GM19328 (cell line): Measurements from ENCODE around the gene LSM2.
A peak's percentile ranks its signal among the peaks of the same experiment; 100 is the strongest.
"Not testable (repeated sequence)": the region's sequence is repeated elsewhere in the genome, so short reads cannot be mapped to it uniquely, and the experiment has no call there.

Source experiments
- ATAC-seq: cut with Tn5 transposase; IDR thresholded peaks from one replicate; pipeline ENCODE4 v1.9.1; 2021; ENCODE audit warnings: mild to moderate bottlenecking, moderate library complexity; ENCODE audit not compliant: unreplicated experiment

LSM2 gene

DNA sequence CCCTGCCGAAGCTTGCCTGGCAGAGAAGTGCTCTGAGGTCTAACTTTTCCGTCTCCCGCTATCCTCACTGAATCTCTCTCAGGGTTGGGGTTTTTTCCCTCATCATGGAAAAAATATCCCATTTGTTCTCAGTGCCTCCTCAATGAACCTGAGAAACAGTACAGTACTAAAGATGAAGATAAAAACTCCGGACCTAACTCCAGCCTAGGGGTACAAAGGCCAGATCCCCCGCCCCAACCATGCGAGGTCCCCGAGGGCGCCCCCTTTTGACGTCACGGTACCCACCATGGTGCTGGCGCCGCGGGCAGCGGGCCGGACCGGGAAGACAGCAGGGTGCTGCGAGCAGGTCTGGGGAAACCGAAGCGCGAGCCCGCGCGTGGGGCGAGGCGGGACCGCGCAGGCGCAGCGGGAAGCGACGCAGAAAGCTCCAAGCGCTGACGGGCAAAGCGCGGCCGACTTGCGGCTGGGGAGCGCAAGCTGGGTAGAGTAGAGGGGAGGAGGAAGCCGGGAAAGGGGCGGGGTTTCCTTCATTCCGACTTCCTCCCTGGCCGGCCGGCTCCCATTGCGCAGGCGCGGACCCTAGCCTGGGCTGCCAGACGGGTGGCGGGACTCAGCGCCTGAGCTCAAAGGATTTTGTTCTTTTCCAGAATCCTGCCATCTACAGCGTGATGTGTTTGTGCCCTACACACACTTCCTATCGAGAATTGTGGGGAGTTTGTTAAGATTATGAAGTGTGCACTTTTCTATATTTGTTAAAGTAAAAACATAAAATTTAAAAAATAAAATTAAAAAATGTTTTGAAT, at the start of gene LSM2:
LSM2 (minus strand) TSS at position 497 of the 803 bp plus-strand sequence; CDS start at position 288, 209 bp downstream.
- peak; percentile 89 for ATAC-seq

DNA sequence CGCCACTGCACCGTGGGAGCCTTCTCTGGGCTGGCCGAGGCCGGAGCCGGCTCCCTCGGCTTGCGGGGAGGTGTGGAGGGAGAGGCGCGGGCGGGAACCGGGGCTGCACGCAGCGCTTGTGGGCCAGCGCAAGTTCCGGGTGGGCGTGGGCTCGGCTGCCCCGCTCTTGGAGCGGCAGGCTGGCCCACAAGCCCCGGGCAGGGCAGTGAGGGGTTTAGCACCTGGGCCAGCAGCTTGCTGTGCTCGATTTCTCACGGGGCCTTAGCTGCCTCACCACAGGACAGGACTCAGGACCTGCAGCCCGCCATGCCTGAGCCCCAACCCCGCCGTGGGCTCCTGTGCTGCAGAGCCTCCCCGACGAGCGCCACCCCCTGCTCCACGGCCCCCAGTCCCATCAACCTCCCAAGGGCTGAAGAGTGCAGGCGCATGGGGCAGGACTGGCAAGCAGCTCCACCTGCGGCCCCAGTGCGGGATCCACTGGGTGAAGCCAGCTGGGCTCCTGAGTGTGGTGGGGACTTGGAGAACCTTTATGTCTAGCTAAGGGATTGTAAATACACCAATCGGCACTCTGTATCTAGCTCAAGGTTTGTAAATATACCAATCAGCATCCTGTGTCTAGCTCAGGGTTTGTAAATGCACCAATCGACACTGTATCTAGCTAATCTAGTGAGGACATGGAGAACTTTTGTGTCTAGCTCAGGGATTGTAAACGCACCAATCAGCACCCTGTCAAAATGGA, 45.4 kb upstream of the LSM2 start:
- not testable (repeated sequence) for ATAC-seq

DNA sequence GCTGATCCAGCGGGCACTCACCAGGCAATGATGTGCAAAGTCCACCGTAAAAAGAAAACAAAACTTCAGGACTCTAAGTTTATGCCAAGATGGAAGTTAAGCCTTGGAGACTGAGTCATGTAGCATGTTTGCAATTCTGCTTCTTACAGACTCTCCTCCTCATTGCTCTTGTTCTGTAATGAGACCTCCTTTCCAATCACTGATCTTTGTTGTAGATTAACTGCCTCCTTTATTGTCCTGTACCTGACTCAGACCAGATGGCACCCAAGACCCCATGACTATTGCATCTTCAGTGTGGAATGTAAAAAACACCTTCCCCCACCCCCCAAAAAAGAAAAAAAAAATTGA, 44.7 kb upstream of the LSM2 start:
- no peak for ATAC-seq

DNA sequence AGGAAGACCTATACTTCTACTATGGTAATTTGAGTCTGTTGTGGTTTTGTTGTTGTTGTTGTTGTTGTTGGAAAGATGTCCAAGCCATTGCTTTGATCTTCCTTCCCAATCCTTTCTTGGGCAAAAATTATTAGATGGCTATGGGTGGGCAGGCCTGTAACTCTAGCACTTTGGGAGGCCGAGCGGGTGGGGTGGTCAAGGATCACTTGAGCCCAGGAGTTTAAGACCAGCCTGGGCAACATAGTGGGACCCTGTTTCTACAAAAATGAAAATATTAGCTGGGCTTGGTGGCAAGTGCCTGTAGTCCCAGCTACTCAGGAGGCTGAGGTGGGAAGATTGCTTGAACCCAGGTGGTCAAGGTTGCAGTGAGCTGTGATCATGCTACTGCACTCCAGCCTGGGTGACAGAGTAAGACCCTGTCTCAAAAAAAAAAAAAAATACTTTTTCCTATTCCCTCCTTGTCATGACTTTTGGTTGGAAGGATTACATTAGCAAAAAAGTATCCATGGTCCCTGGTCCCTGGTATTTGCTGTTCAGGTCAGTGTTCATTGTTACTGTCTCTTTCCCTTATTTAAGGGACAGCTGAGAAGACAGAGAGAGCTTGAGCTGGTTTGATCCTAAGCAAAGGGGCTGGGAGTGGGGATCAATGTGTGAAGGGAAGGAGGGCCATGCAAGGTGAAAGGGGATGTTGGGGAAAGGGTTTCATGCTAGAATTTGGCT, 44.2 kb upstream of the LSM2 start:
- ATAC-seq = no peak

DNA sequence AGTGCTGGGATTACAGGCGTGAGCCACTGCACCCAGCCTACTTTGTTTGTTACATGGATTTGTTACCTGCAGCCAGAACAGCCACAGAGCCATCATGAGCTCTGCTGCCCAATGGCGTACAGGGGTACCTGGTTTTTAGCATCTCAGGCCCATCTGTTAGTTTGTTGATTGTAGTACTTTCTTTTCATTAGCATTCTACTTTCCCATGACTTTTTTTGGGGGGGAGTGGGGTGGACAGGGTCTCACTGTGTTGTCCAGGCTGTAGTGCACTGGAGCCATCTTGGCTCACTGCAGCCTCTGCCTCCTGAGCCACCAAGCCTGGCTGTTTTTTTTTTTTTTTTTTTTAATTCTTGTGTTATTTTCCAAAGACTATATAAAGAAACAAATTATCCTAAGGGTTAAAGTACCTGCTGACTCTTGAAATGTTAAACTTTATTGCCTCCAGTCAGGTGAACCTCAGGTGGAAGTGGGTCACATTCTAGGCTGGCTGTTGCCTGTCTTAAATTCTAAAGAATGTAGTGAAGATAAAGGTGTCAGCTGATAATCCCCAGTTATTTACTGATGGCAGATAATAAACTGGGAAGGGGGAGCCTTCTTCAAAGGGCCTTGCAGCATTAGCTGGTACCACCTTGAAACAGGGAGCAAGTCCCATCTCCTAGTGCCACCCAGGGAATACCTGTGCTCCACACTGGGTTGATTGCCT, 40.7 kb upstream of the LSM2 start:
- no peak for ATAC-seq

DNA sequence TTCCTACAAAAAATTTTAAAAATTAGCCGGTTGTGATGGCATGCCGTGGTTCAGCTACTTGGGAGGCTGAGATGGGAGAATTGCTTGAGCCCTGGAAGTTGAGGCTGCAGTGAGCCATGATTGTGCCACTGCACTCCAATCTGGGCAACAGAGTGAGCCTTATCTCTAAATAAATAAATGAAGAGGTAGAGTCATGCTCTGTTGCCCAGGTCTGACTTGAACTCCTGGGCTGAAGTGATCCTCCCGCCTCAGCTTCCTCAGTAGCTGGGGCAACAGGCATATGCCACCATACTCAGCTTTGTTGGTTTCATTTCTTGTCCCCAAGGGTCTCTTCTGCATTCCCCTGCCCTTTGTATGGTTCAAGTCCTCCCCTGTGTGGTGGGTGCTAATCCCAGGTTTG, 37.7 kb upstream of the LSM2 start:
- ATAC-seq = no peak

DNA sequence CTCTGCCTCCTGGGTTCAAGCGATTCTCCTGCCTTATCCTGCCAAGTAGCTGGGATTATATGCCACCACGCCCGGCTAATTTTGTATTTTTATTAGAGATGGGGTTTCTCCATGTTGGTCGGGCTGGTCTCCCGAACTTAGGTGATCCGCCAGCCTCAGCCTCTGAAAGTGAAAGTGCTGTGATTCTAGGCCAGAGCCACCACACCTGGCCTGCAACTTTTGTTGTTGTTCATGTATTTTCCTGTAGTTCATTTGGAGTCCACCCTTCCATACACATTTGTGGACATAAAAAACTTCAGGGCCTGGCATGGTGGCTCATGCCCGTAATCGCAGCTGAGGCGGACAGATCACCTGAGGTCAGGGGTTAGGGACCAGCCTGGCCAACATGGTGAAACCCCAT, 35.3 kb upstream of the LSM2 start:
- ATAC-seq = no peak

DNA sequence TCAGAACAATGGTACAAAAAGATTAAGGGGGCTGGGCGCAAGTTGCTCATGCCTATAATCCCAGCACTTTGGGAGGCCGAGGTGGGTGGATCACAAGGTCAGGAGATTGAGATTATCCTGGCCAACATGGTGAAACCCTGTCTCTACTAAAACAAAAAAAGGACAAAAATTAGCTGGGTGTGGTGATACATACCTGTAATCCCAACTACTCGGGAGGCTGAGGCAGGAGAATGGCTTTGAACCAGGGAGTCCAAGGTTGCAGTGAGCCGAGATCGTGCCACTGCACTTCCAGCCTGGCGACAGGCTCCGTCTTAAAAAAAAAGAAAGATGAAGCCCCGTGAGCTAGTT, 33.0 kb upstream of the LSM2 start:
- not testable (repeated sequence) for ATAC-seq

DNA sequence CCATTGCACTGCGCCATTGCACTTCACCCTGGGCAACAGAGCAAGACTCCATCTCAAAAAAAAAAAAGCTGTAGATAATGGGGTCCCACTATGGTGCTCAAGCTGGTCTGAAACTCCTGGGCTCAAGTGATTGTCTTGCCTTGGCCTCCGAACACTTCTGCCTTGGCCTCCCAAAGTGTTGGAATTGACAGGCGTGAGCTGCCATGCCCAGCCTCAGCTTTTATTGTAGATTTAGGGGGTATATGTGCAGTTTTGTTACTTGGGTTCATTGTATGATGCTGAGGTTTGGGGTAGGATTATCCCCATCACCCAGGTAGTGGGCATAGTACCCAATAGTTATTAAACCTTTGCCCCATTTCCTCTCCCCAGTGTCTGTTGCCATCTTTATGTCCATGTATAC, 32.2 kb upstream of the LSM2 start:
- ATAC-seq = no peak

DNA sequence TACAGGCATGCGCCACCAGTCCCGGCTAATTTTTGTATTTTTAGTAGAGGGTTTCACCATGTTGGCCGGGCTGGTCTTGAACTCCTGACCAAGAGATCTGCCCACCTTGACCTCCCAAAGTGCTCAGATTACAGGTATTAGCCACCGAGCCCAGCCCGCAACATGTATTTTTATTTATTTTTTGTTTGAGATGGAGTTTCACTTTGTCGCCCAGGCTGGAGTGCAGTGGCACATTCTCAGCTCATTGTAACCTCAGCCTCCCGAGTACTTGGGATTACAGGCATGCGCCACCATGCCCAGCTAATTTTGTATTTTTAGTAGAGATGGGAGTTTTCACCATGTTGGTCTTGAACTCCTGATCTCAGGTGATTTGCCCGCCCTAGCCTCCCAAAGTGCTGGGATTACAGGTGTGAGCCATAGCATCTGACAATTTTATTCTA, 31.4 kb upstream of the LSM2 start:
- not testable (repeated sequence) for ATAC-seq

DNA sequence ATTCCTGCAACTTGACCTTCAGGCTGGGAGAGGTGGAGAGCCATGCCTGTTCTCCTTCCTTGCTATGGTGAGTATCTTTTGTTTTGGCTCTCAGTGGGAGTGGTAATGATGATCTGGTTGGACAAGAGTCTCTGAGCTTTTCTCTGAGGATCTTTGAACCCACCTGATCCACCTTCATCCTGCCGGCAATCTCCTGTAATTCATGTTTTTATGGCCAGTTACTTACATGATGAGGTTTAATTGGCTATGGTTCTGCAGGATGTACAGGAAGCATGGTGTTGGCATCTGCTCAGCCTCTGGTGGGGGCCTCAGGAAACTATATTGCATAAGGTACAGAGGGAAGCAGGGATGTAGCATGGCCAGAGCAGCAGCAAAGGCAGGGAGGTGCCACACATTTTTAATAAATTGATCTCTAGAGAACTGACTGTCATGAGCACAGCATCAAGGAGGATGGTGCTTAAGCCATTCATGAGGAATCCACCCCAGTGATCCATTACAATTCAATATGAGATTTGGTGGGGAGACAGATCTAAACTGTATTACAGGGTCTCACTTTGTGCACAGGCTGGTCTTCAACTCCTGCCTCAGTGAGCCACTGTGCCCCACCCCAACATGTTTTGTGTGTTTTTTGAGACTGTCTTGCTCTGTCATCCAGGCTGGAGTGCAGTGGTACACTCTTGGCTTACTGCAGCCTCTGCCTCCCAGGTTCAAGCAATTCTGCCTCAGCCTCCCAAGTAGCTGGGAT, 30.8 kb upstream of the LSM2 start:
- ATAC-seq = no peak

DNA sequence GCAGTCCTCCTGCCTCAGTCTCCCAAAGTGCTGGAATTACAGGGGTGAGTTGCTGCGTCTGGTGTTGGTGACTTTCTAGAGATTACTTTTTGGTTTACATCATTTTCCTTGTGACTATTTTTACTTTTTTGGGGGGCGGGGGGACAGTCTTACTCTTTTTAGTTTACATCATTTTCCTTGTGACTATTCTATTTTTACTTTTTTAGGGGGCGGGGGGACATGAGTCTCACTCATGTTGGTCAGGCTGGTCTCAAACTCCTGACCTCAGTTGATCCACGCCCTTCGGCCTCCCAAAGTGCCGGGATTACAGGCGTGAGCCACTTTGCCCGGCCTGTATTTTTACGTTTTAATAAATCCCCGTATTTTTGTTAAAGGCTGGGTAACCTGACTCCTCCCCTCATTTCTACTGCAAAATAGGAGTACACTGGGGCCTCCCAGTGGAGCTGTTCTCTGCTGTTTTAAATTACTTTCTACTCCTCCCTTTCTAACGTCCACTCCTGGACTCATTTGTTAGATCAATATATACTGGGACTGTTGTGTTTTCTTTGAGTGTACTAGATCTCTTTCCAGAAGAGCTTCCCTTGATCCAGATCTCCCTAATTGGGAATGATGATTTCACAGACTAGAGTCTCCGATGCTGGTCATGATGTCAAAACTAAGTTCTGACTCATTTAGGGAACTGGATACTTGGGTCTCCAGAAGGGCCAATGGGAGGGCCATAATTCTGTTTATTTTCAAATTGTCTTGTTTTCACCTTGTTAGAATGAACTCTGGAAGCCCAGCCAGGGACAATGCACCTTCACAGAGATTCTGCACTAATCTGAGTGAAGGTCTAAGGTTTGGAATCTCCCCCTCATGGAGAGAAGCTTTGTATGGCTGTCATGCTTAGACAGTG, 30.0 kb upstream of the LSM2 start:
- no peak for ATAC-seq

DNA sequence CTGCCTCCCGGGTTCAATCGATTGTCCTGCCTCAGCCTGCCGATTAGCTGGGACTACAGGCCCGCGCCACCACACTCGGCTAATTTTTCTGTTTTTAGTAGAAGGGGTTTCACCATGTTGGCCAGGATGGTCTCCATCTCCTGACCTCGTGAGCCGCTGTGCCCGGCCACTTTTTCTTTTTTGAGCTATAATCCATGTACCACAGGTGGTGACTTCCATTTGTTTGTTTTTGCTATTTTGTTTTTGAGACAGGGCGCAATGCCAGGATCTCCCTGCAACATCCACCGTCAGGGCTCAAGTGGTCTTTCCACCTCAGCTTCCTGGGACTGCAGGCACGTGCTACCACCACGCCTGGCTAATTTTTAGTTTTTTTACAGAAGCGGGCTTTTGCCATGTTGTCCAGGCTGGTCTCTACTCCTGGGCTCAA, 29.3 kb upstream of the LSM2 start:
- no peak for ATAC-seq

DNA sequence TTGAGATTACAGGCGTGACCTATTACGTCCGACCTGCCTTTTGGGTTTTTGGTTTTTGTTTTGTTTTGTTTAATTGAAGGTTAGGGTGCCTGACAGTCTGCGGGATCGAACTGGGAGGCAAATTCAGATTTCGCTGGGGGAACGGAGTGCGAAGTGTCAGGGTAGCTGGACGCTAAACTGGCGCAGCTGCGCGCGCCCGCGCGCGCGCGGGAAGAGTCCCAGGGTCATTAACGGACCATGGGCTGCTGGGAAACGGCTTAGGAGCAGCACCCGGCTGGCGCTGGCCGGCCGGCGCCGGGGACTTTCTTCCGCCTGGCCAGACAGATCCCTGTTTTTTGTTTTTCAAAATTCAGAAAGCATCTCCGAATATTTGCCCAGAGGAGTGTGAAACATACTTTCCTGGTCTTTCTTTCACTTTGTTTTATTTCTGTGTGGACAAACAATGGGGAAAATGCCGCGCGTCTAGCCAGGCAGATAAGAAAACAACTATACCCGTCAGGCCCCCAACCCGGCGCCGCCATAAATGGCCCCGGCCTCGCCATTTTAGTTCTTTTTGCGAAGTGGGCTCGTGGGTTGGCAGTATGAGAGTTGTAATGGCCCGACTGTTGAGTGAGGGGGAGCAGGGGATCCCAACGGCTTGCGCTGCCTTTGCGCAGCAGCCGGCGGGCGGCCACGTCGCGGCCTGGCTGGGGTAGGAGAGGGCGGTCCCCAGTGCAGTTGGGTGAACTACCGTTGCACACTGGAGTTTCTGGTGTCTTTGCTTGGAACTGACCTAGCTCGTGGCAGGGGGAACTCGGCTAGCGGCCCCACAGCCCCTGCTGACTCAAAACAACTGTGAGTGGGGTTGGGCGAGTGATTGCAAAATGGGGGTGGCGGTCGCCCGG, 27.8 kb upstream of the LSM2 start:
- no peak for ATAC-seq

DNA sequence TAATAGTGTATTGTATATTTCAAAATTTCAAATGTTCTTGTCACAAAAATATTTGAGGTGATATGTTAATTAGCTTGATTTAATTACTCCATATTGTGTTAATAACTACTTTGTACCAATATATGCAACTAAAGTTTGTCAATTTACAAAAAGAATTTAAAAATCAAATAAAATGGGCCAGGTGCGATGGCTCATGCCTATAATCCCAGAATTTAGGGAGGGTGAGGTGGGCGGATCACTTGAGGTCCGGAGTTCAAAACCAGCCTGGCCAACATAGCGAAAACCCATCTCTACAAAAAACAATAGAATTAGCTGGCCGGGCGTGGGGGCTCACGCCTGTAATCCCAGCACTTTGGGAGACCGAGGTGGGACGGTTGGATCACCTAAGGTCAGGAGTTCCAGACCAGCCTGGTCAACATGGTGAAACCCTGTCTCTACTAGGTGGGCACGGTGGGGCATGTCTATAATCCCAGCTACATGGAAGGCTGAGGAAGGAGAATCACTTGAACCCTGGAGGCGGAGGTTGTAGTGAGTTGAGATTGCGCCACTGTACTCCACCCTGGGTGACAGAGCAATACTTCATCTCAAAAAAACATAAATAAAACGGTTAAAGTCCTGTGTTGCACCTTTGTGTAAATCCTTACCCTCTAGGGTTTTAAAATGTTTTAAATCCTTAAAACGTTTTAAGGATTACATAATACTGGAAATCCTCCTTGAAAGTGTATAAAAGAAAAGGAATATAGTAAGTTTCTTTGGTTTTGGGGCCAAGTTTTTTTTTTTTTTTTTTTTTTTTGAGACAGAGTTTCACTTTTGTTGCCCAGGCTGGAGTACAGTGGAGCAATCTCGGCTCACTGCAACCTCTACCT, 24.8 kb upstream of the LSM2 start:
- ATAC-seq = no peak

DNA sequence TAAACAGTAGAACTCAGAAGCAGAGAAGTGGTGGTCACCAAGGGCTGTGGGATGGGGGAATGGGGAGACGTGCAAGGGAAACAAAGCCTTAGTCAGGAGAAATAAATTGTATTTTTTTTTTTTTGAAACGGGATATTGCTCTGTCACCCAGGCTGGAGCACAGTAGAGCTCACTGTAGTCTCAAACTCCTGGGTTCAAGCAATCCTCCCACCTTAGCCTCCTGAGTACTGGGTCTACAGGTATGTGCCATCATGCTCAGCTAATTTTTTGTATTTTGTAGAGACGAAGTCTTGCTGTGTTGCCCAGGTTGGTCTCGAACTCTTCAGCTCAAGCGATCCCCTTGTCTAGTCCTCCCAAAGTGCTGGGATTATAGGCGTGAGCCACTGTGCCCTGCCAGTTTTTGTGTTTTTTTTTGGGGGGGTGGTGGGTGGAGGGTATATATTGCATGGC, 24.1 kb upstream of the LSM2 start:
- no peak for ATAC-seq

DNA sequence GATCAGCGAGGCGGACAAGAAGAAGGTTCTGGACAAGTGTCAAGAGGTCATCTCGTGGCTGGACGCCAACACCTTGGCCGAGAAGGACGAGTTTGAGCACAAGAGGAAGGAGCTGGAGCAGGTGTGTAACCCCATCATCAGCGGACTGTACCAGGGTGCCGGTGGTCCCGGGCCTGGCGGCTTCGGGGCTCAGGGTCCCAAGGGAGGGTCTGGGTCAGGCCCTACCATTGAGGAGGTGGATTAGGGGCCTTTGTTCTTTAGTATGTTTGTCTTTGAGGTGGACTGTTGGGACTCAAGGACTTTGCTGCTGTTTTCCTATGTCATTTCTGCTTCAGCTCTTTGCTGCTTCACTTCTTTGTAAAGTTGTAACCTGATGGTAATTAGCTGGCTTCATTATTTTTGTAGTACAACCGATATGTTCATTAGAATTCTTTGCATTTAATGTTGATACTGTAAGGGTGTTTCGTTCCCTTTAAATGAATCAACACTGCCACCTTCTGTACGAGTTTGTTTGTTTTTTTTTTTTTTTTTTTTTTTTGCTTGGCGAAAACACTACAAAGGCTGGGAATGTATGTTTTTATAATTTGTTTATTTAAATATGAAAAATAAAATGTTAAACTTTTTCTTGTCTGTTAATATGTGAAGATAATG, 23.0 kb upstream of the LSM2 start:
- no peak for ATAC-seq
